ENCODE data around the gene C1orf94.

Gene C1orf94

DNA sequence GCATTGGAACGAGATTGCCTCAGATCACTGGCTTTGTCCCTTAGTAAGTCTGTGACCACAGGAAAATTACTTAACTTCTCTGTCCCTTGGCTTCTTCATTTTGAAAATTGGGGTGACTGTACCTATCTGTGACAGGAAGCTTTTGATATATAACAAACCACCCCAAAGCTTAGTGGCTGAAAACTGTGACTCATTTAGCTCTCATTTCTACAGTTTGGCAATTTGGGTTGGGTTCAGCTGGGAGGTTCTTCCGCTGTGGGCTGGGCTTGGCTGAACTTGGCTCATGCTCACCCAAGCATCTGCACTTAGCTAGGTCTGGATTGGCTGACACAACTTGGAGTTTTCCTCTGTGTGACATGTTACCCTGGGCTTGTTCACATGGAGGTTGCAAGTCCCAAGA, 14.0 kb downstream of the C1orf94 start:
- Histone ChIP-seq H3K9ac (ENCODE audit: low read depth, low read length) (no peak overlapping the region), H3K9me3 (ENCODE audit: insufficient read depth, low read depth, low read length) (peaks cover 8% of the 10 kb centered on the region), H3K36me3 (ENCODE audit: insufficient read depth, low read length) (no peaks in the 10 kb centered on the region), H3K27ac (ENCODE audit: low read depth, low read length) (no peak overlapping the region), H3K27me3 (ENCODE audit: insufficient read depth, low read length) (no peaks in the 10 kb centered on the region), H3K4me1 (ENCODE audit: insufficient read depth, low read length) (peaks cover 33% of the 10 kb centered on the region), H3K4me3 (ENCODE audit: low read length) (no peak overlapping the region)
- 94% methylated on average over 2 of the region's 2 CpGs for WGBS

DNA sequence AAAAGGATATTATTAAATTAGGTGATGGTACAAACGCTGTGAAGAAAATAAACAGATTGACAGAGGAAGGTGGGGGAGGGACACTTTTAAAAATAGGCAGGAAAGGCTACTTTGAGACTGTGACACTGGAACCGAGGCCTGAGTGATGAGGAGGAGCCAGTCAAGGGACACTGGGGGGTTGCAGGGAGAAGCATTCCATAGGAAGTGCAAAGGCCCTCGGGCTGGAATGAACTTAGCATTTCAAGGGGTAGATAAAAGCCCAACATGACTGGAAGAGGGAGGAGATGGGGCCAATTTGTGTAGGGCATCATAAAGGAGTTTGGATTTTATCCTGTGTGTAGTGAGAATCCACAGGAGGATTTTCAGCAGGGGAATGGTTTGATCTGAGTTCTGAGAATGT, 15.9 kb downstream of the C1orf94 start:
- Histone ChIP-seq H3K27ac (ENCODE audit: low read depth, low read length) (no peak overlapping the region), H3K36me3 (ENCODE audit: insufficient read depth, low read length) (no peaks in the 10 kb centered on the region), H3K4me3 (ENCODE audit: low read length) (no peak overlapping the region), H3K4me1 (ENCODE audit: insufficient read depth, low read length) (peaks cover 23% of the 10 kb centered on the region), H3K9ac (ENCODE audit: low read depth, low read length) (no peak overlapping the region), H3K27me3 (ENCODE audit: insufficient read depth, low read length) (no peaks in the 10 kb centered on the region), H3K9me3 (ENCODE audit: insufficient read depth, low read depth, low read length) (peaks cover 8% of the 10 kb centered on the region)
- WGBS = 32% methylated on average over 3 of the region's 3 CpGs

DNA sequence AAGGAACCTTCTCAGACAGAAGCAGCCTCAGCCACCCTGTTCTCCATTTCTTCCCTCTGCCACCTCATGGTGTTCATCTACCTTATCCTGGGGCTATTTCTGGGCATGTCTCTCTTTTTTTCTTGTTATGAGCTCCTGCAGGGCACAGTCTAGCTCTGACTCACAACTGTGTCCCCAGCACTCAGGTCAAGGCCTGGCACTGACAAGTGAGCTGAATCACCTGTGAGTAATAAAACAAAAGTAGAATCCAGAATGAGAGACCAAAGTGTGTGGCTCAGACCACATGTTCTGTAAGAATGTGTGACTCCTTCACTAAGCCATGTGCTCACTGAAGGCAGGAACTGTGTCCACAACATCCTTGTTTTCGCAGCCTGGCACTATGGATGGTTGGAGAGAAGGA, 23.2 kb downstream of the C1orf94 start:
- Histone ChIP-seq H3K9ac (ENCODE audit: low read depth, low read length) (no peak overlapping the region), H3K36me3 (ENCODE audit: insufficient read depth, low read length) (no peaks in the 10 kb centered on the region), H3K4me1 (ENCODE audit: insufficient read depth, low read length) (no peaks in the 10 kb centered on the region), H3K4me3 (ENCODE audit: low read length) (no peak overlapping the region), H3K27ac (ENCODE audit: low read depth, low read length) (no peak overlapping the region), H3K9me3 (ENCODE audit: insufficient read depth, low read depth, low read length) (no peaks in the 10 kb centered on the region), H3K27me3 (ENCODE audit: insufficient read depth, low read length) (no peaks in the 10 kb centered on the region)
- 96% methylated on average over 1 of the region's 1 CpG for WGBS

DNA sequence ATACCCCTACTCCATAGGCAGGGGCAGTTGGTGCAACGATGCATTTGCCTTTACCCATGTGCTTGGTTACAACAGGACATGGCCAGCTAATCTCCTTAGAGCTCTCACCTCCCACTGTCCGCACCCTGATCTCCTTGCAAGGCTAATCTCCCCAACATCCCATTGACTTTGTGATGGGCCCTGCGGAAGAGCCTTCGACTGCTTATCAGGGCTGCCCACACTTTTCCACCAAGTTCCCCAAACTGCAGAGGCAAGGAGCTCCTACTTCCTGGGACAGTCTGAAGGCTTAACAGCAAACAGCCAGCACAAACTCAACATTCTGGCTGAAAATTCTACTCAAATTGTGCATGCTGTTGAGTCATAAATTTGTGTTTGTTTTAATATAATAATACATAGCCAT, 36.0 kb downstream of the C1orf94 start:
- Histone ChIP-seq H3K9ac (ENCODE audit: low read depth, low read length) (no peak overlapping the region), H3K9me3 (ENCODE audit: insufficient read depth, low read depth, low read length) (no peaks in the 10 kb centered on the region), H3K4me3 (ENCODE audit: low read length) (no peak overlapping the region), H3K27ac (ENCODE audit: low read depth, low read length) (no peak overlapping the region), H3K27me3 (ENCODE audit: insufficient read depth, low read length) (no peaks in the 10 kb centered on the region), H3K4me1 (ENCODE audit: insufficient read depth, low read length) (no peaks in the 10 kb centered on the region), H3K36me3 (ENCODE audit: insufficient read depth, low read length) (no peaks in the 10 kb centered on the region)
- WGBS = 94% methylated on average over 4 of the region's 4 CpGs

DNA sequence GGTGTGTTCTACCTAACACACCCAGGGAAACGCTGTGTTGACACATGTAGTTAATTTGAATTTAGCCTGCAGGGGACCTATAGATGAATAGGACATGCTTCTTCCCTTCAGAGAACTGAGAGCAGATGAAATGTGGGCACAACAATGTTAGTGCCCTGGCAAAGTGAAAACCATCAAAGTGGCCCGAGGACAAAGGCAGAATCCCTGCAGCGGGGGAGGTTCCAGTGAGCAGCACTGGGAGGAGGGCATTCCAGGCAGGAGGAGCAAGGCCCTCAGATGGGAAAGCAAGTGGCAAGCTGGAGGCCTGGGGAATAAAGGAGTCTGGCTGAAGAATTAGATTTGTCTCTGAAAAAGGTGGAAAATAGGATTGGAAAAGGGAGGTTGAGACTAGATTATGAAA, 37.2 kb downstream of the C1orf94 start:
- H3K27me3 ChIP-seq (ENCODE audit: insufficient read depth, low read length) = no peaks in the 10 kb centered on the region
- H3K4me3 ChIP-seq (ENCODE audit: low read length) = no peak overlapping the region
- 55% methylated on average over 3 of the region's 3 CpGs for WGBS
- no peak overlapping the region for H3K9ac ChIP-seq (ENCODE audit: low read depth, low read length)
- no peaks in the 10 kb centered on the region for H3K36me3 ChIP-seq (ENCODE audit: insufficient read depth, low read length)
- H3K27ac ChIP-seq (ENCODE audit: low read depth, low read length) = no peak overlapping the region
- H3K9me3 ChIP-seq (ENCODE audit: insufficient read depth, low read depth, low read length) = no peaks in the 10 kb centered on the region
- H3K4me1 ChIP-seq (ENCODE audit: insufficient read depth, low read length) = no peaks in the 10 kb centered on the region

DNA sequence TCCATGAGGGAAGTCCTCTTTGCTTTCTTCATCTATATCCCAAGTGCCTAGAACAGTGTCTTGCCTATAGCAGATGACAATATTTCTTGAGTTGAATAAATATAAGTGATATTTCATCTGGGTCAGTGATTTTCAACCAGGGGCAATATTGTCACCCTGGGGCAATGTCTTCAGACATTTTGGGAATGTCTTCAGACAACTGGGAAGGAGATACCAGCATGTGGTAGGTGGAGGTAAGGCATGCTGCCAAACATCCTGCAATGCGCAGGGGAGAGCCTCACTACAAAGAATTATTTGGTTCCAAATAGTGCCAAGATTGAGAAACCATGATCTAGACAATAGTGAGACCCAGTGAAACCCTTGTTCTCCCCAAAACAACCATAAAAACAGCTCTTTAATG, 54.7 kb downstream of the C1orf94 start:
- H3K27ac ChIP-seq (ENCODE audit: low read depth, low read length) = no peak overlapping the region
- WGBS = 100% methylated on average over 1 of the region's 1 CpG
- H3K4me3 ChIP-seq (ENCODE audit: low read length) = no peak overlapping the region
- no peaks in the 10 kb centered on the region for H3K36me3 ChIP-seq (ENCODE audit: insufficient read depth, low read length)
- no peak overlapping the region for H3K9ac ChIP-seq (ENCODE audit: low read depth, low read length)
- H3K27me3 ChIP-seq (ENCODE audit: insufficient read depth, low read length) = no peaks in the 10 kb centered on the region
- H3K9me3 ChIP-seq (ENCODE audit: insufficient read depth, low read depth, low read length) = no peaks in the 10 kb centered on the region
- H3K4me1 ChIP-seq (ENCODE audit: insufficient read depth, low read length) = no peaks in the 10 kb centered on the region

DNA sequence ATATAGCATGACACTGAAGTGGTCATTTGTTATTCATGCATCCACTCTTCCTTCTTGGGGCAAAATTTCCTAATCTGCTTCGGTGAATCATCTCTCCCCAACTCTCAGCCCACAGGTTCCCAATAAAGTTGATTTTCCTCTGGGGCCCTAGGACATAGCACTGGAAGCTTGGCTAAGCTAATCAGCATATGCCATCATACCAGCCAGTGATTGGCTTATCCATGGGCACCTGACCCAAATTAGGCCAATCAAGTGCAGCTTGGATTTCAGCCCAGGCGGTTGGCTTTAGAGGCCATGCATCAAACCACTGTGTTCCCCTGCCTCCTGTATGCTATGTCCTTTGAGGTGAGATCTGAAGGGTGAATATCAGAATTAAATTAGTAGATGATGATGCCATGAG, 58.9 kb downstream of the C1orf94 start:
- H3K9ac ChIP-seq (ENCODE audit: low read depth, low read length) = no peak overlapping the region

DNA sequence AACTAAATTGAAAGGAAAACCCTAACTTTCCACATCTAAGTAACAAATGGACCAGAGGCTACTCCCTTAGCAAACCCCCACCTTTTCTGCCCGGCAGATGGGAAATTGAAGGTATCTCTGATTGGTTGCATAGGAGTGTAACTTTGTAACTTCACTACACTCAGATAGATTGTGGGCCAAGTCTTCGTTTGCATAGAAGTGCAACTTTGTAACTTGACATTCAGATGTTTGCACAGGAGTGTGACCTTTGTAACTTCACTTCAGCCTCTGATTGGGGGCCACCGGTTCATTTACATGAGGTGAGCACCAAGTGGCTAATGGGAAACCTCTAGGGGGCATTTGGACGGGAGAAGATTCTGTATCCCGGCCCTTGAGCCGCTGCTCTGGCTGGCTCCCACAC, 59.4 kb downstream of the C1orf94 start:
- Histone ChIP-seq H3K9ac (ENCODE audit: low read depth, low read length) (no peak overlapping the region), H3K27me3 (ENCODE audit: insufficient read depth, low read length) (no peaks in the 10 kb centered on the region), H3K4me3 (ENCODE audit: low read length) (no peak overlapping the region), H3K4me1 (ENCODE audit: insufficient read depth, low read length) (no peaks in the 10 kb centered on the region), H3K9me3 (ENCODE audit: insufficient read depth, low read depth, low read length) (no peaks in the 10 kb centered on the region), H3K36me3 (ENCODE audit: insufficient read depth, low read length) (no peaks in the 10 kb centered on the region), H3K27ac (ENCODE audit: low read depth, low read length) (no peak overlapping the region)
- WGBS = 85% methylated on average over 5 of the region's 6 CpGs

More for the DNA sequence above, 58.9 kb downstream of the C1orf94 start:
- H3K36me3 ChIP-seq (ENCODE audit: insufficient read depth, low read length) = no peaks in the 10 kb centered on the region
- H3K27ac ChIP-seq (ENCODE audit: low read depth, low read length) = no peak overlapping the region
- 96% methylated on average over 2 of the region's 2 CpGs for WGBS
- no peaks in the 10 kb centered on the region for H3K4me1 ChIP-seq (ENCODE audit: insufficient read depth, low read length)
- no peaks in the 10 kb centered on the region for H3K9me3 ChIP-seq (ENCODE audit: insufficient read depth, low read depth, low read length)
- no peak overlapping the region for H3K4me3 ChIP-seq (ENCODE audit: low read length)
- no peaks in the 10 kb centered on the region for H3K27me3 ChIP-seq (ENCODE audit: insufficient read depth, low read length)

DNA sequence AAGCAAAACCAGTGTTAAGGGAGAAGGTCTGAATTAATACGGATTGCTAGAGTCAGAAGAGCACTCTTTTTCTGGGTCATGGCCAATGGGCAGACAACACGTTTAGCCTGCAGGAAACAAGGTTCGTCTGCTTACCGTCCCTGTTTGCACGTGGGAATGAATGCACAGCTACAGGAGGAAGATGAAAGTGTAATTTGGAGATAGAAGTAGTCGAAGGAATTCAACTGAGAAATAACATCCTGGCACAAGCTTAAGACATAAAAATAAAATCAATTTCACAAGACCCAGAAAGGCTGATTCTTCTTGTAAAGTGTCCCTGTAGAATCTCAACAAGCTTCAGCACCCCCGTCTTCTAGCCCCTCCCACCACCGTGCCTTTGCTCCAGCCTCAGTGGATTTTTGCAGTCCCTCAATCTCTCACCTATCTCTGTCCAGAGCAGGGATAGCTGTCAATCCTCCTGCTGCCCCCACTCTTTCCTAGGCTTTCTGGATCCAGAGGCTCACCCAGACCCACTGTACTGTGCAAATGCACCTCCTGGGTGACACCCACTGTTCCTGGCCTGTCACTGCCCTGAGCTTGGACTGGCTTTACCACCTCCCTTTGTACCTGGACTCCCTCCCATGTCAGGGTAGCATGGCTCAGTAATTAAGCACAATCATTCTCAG, 60.6 kb downstream of the C1orf94 start:
- no peak overlapping the region for H3K9ac ChIP-seq (ENCODE audit: low read depth, low read length)
- H3K27ac ChIP-seq (ENCODE audit: low read depth, low read length) = no peak overlapping the region
- H3K36me3 ChIP-seq (ENCODE audit: insufficient read depth, low read length) = no peaks in the 10 kb centered on the region
- no peaks in the 10 kb centered on the region for H3K27me3 ChIP-seq (ENCODE audit: insufficient read depth, low read length)
- H3K9me3 ChIP-seq (ENCODE audit: insufficient read depth, low read depth, low read length) = 0 out of 2 replicates have a peak, but pooled peaks cover 4% of the 10 kb centered on the region
- 86% methylated on average over 8 of the region's 8 CpGs for WGBS
- H3K4me3 ChIP-seq (ENCODE audit: low read length) = no peak overlapping the region
- no peaks in the 10 kb centered on the region for H3K4me1 ChIP-seq (ENCODE audit: insufficient read depth, low read length)

DNA sequence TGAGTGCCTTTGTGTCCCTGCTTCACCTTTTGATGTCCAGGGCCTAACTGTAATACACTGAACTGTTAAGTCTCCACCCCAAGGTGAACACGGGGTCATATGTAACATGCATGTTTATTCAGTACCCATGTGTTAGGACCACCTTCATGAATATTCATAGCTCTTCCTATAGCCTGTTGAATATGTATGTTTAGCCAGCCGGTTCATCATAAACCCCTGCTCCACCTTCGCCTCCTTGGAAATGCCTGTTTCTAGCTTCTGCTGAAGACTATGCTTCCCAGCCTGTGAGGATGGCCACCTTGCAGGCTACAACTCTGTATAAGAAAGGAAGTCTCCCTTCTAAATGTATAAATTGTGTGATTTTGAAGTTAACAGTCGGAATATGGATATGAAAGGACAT, 69.3 kb downstream of the C1orf94 start:
- 0 out of 2 replicates have a peak, but pooled peaks cover 4% of the 10 kb centered on the region for H3K4me1 ChIP-seq (ENCODE audit: insufficient read depth, low read length)
- no peak overlapping the region for H3K27ac ChIP-seq (ENCODE audit: low read depth, low read length)
- H3K36me3 ChIP-seq (ENCODE audit: insufficient read depth, low read length) = no peaks in the 10 kb centered on the region
- 77% methylated on average over 4 of the region's 4 CpGs for WGBS
- H3K9ac ChIP-seq (ENCODE audit: low read depth, low read length) = no peak overlapping the region
- no peaks in the 10 kb centered on the region; the same call in 1 of the 2 replicates for H3K27me3 ChIP-seq (ENCODE audit: insufficient read depth, low read length)
- H3K9me3 ChIP-seq (ENCODE audit: insufficient read depth, low read depth, low read length) = 0 out of 2 replicates have a peak, but pooled peaks cover 4% of the 10 kb centered on the region
- no peak overlapping the region for H3K4me3 ChIP-seq (ENCODE audit: low read length)

DNA sequence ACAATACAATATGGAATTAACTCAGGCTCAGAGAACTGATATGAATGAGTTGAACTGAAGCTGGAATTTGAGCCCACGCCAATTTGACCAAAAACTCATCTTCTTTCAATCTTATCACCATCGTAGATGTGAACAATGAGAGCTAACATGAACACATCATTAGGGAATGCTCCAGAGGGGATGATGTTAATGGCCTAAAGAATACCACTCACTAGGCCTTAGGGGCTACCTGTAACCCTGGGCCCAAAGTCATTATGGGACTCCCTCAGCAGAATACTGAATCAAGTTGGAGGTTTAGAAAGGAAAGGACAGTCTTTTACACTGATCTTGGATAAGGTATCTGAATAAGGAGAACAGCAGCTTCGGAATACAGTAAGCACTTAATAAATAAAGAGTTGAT, 73.6 kb downstream of the C1orf94 start:
- Histone ChIP-seq H3K9ac (ENCODE audit: low read depth, low read length) (no peak overlapping the region), H3K27me3 (ENCODE audit: insufficient read depth, low read length) (no peaks in the 10 kb centered on the region), H3K4me3 (ENCODE audit: low read length) (peak overlapping the region; percentile 27; the same call in 1 of the 2 replicates), H3K9me3 (ENCODE audit: insufficient read depth, low read depth, low read length) (no peaks in the 10 kb centered on the region), H3K36me3 (ENCODE audit: insufficient read depth, low read length) (no peaks in the 10 kb centered on the region), H3K4me1 (ENCODE audit: insufficient read depth, low read length) (0 out of 2 replicates have a peak, but pooled peaks cover 4% of the 10 kb centered on the region), H3K27ac (ENCODE audit: low read depth, low read length) (no peak overlapping the region)
- WGBS = 63% methylated on average over 3 of the region's 3 CpGs

Data from HUES64 (cell line).